Panc1 (cell line): ENCODE data around the gene ATP11A. TPM values are rescaled to one million over a fixed set of nuclear protein-coding genes. Genes with fewer than 3 reads are reported as not detected.

Source experiments
- ATAC-seq: fragments of 200-7000 bp; cut with Tn5 transposase; 2 replicates; pipeline ENCODE4 v1.9.1; 2020; ENCODE audit warnings: mild to moderate bottlenecking, moderate library complexity
- BruUV-seq: library from RNA; stranded (reverse); fragments of 400-500 nt; replicated peaks from 2 replicates; lab custom pipeline; 2021; lab: Mats Ljungman, UMichigan
- CTCF ChIA-PET: fragments of 300-600 bp; sonication (Branson Sonifier 250); formaldehyde crosslinking; loops from one replicate; lab custom pipeline; 2022; ENCODE audit warnings: antibody characterized with exemption; lab: Charles Lee
- POLR2A ChIA-PET: fragments of 300-600 bp; sonication (Branson Sonifier 250); formaldehyde crosslinking; loops from one replicate; lab custom pipeline; 2022; ENCODE audit warnings: antibody characterized with exemption; lab: Charles Lee
- DNase-seq: peaks from one replicate; pipeline ENCODE4 v3.0.0-alpha.2; 2010; ENCODE audit warnings: low read depth, low spot score
- H3K27ac ChIP-seq: 2 replicates; pipeline ENCODE4 v1.5.1; 2011; ENCODE audit warnings: mild to moderate bottlenecking, low read length, inconsistent platforms
- H3K27me3 ChIP-seq: fragments of 200-500 bp; sonication (Bioruptor generic); 2 replicates; pipeline ENCODE4 v1.6.0; 2014; ENCODE audit warnings: low read length, inconsistent platforms; ENCODE audit not compliant: control insufficient read depth, insufficient read depth
- H3K36me3 ChIP-seq: fragments of 200-500 bp; sonication (Bioruptor generic); 2 replicates; pipeline ENCODE4 v1.5.1; 2014; ENCODE audit warnings: inconsistent platforms, mild to moderate bottlenecking, low read length, moderate library complexity; ENCODE audit not compliant: control insufficient read depth, insufficient read depth
- H3K4me1 ChIP-seq: 2 replicates; pipeline ENCODE4 v1.5.1; 2011; ENCODE audit warnings: inconsistent platforms, mild to moderate bottlenecking, low read length, moderate library complexity; ENCODE audit not compliant: control insufficient read depth, insufficient read depth
- H3K4me3 ChIP-seq, 2 experiments: 2 replicates each; pipeline ENCODE4 v1.5.1; 2011 to 2012; ENCODE audit warnings: low read depth in 2 of 2, low read length in 2 of 2, mild to moderate bottlenecking in 2 of 2, inconsistent platforms in 1 of 2, moderate library complexity in 1 of 2
- H3K9me3 ChIP-seq: fragments of 200-500 bp; sonication (Bioruptor generic); 2 replicates; pipeline ENCODE4 v1.5.1; 2014; ENCODE audit warnings: low read depth, mild to moderate bottlenecking, inconsistent platforms, low read length, moderate library complexity; ENCODE audit not compliant: control insufficient read depth, insufficient read depth
- POLR2AphosphoS5 ChIP-seq: IDR thresholded peaks from 2 replicates; pipeline ENCODE4 v1.6.1; 2012; ENCODE audit warnings: mild to moderate bottlenecking, low read depth, low read length, moderate library complexity
- SIN3A ChIP-seq: IDR thresholded peaks from 2 replicates; pipeline ENCODE4 v1.6.1; 2012; ENCODE audit warnings: low read depth, mild to moderate bottlenecking, low read length, moderate library complexity, borderline replicate concordance; ENCODE audit not compliant: insufficient read depth
- TCF7L2 ChIP-seq: IDR thresholded peaks from 2 replicates; pipeline ENCODE4 v1.6.1; 2011; ENCODE audit warnings: mild to moderate bottlenecking, low read depth, low read length, inconsistent platforms
- in situ Hi-C: cut with HindIII; loops from 2 replicates; pipeline ENCODE4 v1.10.0; 2016; ENCODE audit warnings: low sequenced_read_pairs, low pct_unique_long_range_greater_than_20kb
- intact Hi-C: fragments of 100-400 bp; cut with micrococcal nuclease; formaldehyde crosslinking; loops from one replicate; pipeline ENCODE4 v1.10.0; 2022; ENCODE audit not compliant: unreplicated experiment
- total RNA-seq: library from RNA; stranded (reverse); gene quantifications from one replicate; pipeline ENCODE4 v1.2.1, GENCODE V29; 2021; ENCODE audit not compliant: unreplicated experiment
- TF ChIP-seq, protein P1 (sequence below), 2 experiments: IDR thresholded peaks; 2 replicates each; pipeline ENCODE4 v1.6.1; 2011 to 2012; ENCODE audit warnings: low read depth in 2 of 2, control low read depth in 1 of 2, low read length in 1 of 2, mild to moderate bottlenecking in 1 of 2, moderate library complexity in 1 of 2; ENCODE audit not compliant: insufficient read depth in 1 of 2
- TF ChIP-seq, protein P2 (sequence below): fragments of 450-650 bp; IDR thresholded peaks from 2 replicates; pipeline ENCODE4 v1.5.1; 2017; ENCODE audit warnings: mild to moderate bottlenecking

Gene ATP11A
- total RNA-seq, 1 experiment from 2014 or later = 85.8 TPM

DNA sequence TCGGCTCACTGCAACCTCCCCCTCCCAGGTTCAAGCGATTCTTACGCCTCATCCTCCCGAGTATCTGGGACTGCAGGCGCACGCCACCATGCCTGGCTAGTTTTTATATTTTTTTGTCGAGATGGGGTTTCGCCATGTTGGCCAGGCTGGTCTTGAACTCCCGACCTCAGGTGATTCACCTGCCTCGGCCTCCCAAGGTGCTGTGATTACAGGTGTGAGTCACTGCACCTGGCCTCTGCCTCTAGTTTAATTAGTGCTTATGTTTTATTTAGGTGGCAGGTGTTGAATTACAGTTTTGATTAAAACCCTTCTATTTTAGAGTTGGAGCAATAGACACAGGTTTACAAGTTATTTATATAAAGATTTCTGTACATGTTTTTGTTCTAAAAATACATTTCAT lies 42.8 kb downstream of the ATP11A start:
- Histone ChIP-seq H3K27ac (no peak overlapping the region), H3K4me3 (no peak overlapping the region), H3K4me1 (peaks cover 20% of the 10 kb centered on the region), H3K36me3 (no peaks in the 10 kb centered on the region), H3K9me3 (no peaks in the 10 kb centered on the region), H3K27me3 (no peaks in the 10 kb centered on the region)
- in situ Hi-C loops = no loop called here
- intact Hi-C loops = no loop called here
- no TSS peak for BruUV-seq
- TF ChIP-seq, protein P1, sequence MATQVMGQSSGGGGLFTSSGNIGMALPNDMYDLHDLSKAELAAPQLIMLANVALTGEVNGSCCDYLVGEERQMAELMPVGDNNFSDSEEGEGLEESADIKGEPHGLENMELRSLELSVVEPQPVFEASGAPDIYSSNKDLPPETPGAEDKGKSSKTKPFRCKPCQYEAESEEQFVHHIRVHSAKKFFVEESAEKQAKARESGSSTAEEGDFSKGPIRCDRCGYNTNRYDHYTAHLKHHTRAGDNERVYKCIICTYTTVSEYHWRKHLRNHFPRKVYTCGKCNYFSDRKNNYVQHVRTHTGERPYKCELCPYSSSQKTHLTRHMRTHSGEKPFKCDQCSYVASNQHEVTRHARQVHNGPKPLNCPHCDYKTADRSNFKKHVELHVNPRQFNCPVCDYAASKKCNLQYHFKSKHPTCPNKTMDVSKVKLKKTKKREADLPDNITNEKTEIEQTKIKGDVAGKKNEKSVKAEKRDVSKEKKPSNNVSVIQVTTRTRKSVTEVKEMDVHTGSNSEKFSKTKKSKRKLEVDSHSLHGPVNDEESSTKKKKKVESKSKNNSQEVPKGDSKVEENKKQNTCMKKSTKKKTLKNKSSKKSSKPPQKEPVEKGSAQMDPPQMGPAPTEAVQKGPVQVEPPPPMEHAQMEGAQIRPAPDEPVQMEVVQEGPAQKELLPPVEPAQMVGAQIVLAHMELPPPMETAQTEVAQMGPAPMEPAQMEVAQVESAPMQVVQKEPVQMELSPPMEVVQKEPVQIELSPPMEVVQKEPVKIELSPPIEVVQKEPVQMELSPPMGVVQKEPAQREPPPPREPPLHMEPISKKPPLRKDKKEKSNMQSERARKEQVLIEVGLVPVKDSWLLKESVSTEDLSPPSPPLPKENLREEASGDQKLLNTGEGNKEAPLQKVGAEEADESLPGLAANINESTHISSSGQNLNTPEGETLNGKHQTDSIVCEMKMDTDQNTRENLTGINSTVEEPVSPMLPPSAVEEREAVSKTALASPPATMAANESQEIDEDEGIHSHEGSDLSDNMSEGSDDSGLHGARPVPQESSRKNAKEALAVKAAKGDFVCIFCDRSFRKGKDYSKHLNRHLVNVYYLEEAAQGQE (IDR thresholded peaks at IDR 0.05; ENCODE audit: insufficient read depth in 1 of 2, low read depth in 2 of 2, low read length in 1 of 2) = no peak
- TF ChIP-seq TCF7L2 (no peak), SIN3A (no peak), POLR2AphosphoS5 (no peak)
- TF ChIP-seq, protein P2, sequence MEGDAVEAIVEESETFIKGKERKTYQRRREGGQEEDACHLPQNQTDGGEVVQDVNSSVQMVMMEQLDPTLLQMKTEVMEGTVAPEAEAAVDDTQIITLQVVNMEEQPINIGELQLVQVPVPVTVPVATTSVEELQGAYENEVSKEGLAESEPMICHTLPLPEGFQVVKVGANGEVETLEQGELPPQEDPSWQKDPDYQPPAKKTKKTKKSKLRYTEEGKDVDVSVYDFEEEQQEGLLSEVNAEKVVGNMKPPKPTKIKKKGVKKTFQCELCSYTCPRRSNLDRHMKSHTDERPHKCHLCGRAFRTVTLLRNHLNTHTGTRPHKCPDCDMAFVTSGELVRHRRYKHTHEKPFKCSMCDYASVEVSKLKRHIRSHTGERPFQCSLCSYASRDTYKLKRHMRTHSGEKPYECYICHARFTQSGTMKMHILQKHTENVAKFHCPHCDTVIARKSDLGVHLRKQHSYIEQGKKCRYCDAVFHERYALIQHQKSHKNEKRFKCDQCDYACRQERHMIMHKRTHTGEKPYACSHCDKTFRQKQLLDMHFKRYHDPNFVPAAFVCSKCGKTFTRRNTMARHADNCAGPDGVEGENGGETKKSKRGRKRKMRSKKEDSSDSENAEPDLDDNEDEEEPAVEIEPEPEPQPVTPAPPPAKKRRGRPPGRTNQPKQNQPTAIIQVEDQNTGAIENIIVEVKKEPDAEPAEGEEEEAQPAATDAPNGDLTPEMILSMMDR = no peak
- POLR2A ChIA-PET = no interaction called here
- CTCF ChIA-PET = no interaction called here
- no peak for DNase-seq
- no peak for ATAC-seq

DNA sequence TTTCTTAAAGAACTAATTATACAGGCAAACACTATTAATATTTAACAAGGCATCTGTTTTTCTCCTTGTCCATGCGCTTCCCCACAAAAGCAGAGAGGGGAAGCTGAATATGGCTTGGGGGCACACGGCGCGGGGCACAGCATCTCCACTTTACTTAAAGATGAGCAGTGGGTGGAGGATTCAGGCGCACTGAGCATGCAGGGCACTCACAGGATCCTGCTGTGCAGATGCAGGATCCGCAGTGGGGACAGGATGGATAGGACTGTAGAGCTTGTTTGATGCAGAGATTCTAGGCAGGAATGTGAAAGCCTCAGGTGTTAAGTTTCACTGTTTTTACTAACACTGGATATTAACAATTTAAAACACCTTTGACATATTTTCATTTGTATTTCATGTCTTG lies 43.3 kb downstream of the ATP11A start:
- H3K9me3 ChIP-seq = no peaks in the 10 kb centered on the region
- H3K36me3 ChIP-seq = no peaks in the 10 kb centered on the region
- TF ChIP-seq, protein P2 = no peak
- no peak for TF ChIP-seq POLR2AphosphoS5
- in situ Hi-C loops (no loop called here), intact Hi-C loops (no loop called here)
- no peaks in the 10 kb centered on the region for H3K27me3 ChIP-seq
- no peak for ATAC-seq
- DNase-seq = no peak
- H3K4me3 ChIP-seq = no peak overlapping the region
- ChIA-PET CTCF (no interaction called here), POLR2A (no interaction called here)
- no peak overlapping the region for H3K27ac ChIP-seq
- peaks cover 20% of the 10 kb centered on the region for H3K4me1 ChIP-seq
- BruUV-seq = no TSS peak
